Testis (tissue), 2 donors: ENCODE measurements around the gene AIG1.

Experiments used
- POLR2A ChIP-seq: fragments of 450-650 bp; IDR thresholded peaks from one replicate; pipeline ENCODE4 v1.6.1; 2017; ENCODE audit warnings: antibody characterized with exemption, mild to moderate bottlenecking, moderate library complexity
- TF ChIP-seq, protein P1 (sequence below), 3 experiments: fragments of 450-650 bp in 2 of 3; fragments of 200-600 bp in 1 of 3; sonication (generic) in 1 of 3; IDR thresholded peaks; one replicate each; pipeline ENCODE4 v1.5.1; 2016 to 2019; ENCODE audit warnings: antibody characterized with exemption in 3 of 3, mild to moderate bottlenecking in 2 of 3, moderate library complexity in 1 of 3

DNA sequence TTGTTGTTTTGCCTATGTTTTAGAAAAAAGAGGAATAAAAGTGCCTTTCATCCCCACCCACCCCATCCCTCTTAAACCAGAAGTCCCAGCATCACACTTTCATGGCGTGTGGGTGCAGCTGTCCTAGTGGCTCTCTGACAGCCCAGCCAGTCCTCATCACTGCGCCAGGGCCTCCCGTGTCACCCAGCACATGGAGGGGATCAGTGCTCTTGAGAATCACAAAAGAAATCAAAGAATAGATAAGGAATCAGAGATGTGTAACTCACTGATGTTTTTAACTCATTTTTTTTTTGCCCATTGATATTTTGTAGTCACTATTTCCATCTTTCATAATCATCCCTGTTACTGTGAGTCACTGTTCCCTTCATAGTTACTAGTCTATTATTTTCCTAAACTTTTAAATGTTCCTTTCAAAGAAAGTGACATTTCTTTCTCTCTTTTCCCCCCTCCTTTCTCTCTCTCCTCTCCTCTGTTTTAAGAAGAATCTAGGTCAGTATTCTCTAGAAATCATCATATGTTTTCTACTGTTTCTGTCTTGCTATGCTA lies 78.6 kb downstream of the AIG1 start:
- TF ChIP-seq, protein P1, sequence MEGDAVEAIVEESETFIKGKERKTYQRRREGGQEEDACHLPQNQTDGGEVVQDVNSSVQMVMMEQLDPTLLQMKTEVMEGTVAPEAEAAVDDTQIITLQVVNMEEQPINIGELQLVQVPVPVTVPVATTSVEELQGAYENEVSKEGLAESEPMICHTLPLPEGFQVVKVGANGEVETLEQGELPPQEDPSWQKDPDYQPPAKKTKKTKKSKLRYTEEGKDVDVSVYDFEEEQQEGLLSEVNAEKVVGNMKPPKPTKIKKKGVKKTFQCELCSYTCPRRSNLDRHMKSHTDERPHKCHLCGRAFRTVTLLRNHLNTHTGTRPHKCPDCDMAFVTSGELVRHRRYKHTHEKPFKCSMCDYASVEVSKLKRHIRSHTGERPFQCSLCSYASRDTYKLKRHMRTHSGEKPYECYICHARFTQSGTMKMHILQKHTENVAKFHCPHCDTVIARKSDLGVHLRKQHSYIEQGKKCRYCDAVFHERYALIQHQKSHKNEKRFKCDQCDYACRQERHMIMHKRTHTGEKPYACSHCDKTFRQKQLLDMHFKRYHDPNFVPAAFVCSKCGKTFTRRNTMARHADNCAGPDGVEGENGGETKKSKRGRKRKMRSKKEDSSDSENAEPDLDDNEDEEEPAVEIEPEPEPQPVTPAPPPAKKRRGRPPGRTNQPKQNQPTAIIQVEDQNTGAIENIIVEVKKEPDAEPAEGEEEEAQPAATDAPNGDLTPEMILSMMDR (IDR thresholded peaks at IDR 0.05) = no peak
- TF ChIP-seq POLR2A = no peak
